Right renal cortex interstitium (tissue), 3 donors: ENCODE measurements around the gene SORCS2. TPM values are rescaled to one million over a fixed set of nuclear protein-coding genes. Genes with fewer than 3 reads are reported as not detected.

Experiments
- DNase-seq, 3 donors: peaks; one replicate each; pipeline ENCODE4 v3.0.0-alpha.2; 2013; ENCODE audit warnings: low read depth in 3 of 3, low spot score in 2 of 3
- polyA plus RNA-seq, 3 donors: library from polyadenylated mRNA; unstranded; fragments of 120-200 nt; gene quantifications; one replicate each; pipeline ENCODE4 v1.2.1, GENCODE V29; 2013; ENCODE audit not compliant: insufficient read length in 3 of 3

The SORCS2 gene
- polyA plus RNA-seq, 3 donors: 6.6 to 7.9 (median 7.0) TPM

- DNase-seq: no peak
Measured at GRCh38 chr4:7384003-7384928, 191.9 kb downstream of the SORCS2 start.

GRCh38 chr4:7384929-7385890 lies 192.9 kb downstream of the SORCS2 start:
- no peak for DNase-seq

- no peak for DNase-seq
Measured at GRCh38 chr4:7387925-7388324, 195.6 kb downstream of the SORCS2 start.

- no peak for DNase-seq
Measured at GRCh38 chr4:7388627-7389026, 196.3 kb downstream of the SORCS2 start.

GRCh38 chr4:7389101-7389701 lies 196.9 kb downstream of the SORCS2 start:
- DNase-seq: no peak

- no peak for DNase-seq
Measured at GRCh38 chr4:7389719-7390118, 197.4 kb downstream of the SORCS2 start.

- no peak for DNase-seq
Measured at GRCh38 chr4:7390336-7390735, 198.0 kb downstream of the SORCS2 start.

- DNase-seq: no peak
Measured at GRCh38 chr4:7390906-7391636, 198.7 kb downstream of the SORCS2 start.

GRCh38 chr4:7391637-7392437 lies 199.5 kb downstream of the SORCS2 start:
- no peak for DNase-seq

- no peak for DNase-seq
Measured at GRCh38 chr4:7392438-7393421, 200.4 kb downstream of the SORCS2 start.

GRCh38 chr4:7393601-7394575 lies 201.6 kb downstream of the SORCS2 start:
- no peak for DNase-seq

- DNase-seq: no peak
Measured at GRCh38 chr4:7394681-7395451, 202.5 kb downstream of the SORCS2 start.

GRCh38 chr4:7395645-7396044 lies 203.3 kb downstream of the SORCS2 start:
- DNase-seq: no peak

- DNase-seq: no peak
Measured at GRCh38 chr4:7396186-7396910, 204.0 kb downstream of the SORCS2 start.

- no peak for DNase-seq
Measured at GRCh38 chr4:7397206-7398103, 205.1 kb downstream of the SORCS2 start.
